Measurements from ENCODE around the gene USP3. TPM values are rescaled to one million over a fixed set of nuclear protein-coding genes. Genes with fewer than 3 reads are reported as not detected.

USP3 gene
- total RNA-seq, 1 experiment from 2014 or later = 36.6 TPM

- Mint-ChIP-seq H3K27me3 (ENCODE audit: low read depth) (peaks cover 3% of the 10 kb centered on the region; the same call in 1 of the 2 replicates), H3K4me3 (no peak overlapping the region), H3K9me3 (no peaks in the 10 kb centered on the region), H3K36me3 (no peaks in the 10 kb centered on the region), H3K27ac (no peak overlapping the region), H3K4me1 (peaks cover 63% of the 10 kb centered on the region)
- ChIA-PET POLR2A (interaction anchor here (0.7 kb wide), 1 partner anchor 1433 kb away, joined by 6 read pairs; the partner anchor contains the start of gene C2CD4A), CTCF (interaction anchor here (1.0 kb wide), 1 partner anchor 12 kb away, joined by 4 read pairs; no protein-coding TSS in a partner anchor)
- DNase-seq (ENCODE audit: low spot score) (no peak), ATAC-seq (no peak)
- TF ChIP-seq ZNF121 (CRISPR knock-in tag; IDR thresholded peaks at IDR 0.05) (peak; percentile 52; the same call in 1 of the 2 replicates), GABPB1 (CRISPR knock-in tag; IDR thresholded peaks at IDR 0.05) (no peak)
These were observed 5.2 kb upstream of the USP3 start for GRCh38 chr15:63499175-63499549.

DNA sequence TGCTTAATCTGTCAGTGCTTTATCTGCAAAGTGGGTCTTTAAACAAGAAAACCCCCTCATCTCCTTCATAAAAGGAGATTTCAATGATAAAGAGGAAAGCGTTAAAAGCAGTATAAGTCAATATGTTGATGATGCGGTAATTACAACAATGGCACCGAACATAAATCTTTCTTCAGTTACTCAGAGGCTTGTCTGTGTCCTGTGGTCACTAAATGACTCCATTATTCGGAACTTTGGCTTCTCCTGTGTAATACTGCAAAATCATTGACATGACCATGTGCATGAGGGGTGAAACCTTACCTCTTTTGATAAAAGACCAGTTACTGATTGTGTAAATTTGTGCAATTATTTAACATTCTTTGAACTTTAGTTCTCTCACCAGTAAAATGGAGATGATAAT lies 4.8 kb upstream of the USP3 start:
- ChIA-PET CTCF (no interaction called here), POLR2A (no interaction called here)
- DNase-seq (ENCODE audit: low spot score) = no peak
- H3K4me1 Mint-ChIP-seq = peaks cover 60% of the 10 kb centered on the region
- ATAC-seq = no peak
- H3K4me3 Mint-ChIP-seq = no peak overlapping the region
- H3K9me3 Mint-ChIP-seq = no peaks in the 10 kb centered on the region
- no peaks in the 10 kb centered on the region for H3K36me3 Mint-ChIP-seq
- TF ChIP-seq ZNF423 (CRISPR knock-in tag; IDR thresholded peaks at IDR 0.05) = no peak
- TF ChIP-seq CBFB (CRISPR knock-in tag; IDR thresholded peaks at IDR 0.05; ENCODE audit: low read depth) = no peak
- TF ChIP-seq AR (CRISPR knock-in tag; IDR thresholded peaks at IDR 0.05) = no peak
- TF ChIP-seq OVOL2 (CRISPR knock-in tag; IDR thresholded peaks at IDR 0.05; ENCODE audit: borderline replicate concordance) = no peak
- TF ChIP-seq HMGXB4 (CRISPR knock-in tag; IDR thresholded peaks at IDR 0.05) = no peak
- no peak for TF ChIP-seq ZNF232 (CRISPR knock-in tag; IDR thresholded peaks at IDR 0.05)
- TF ChIP-seq, protein P1, sequence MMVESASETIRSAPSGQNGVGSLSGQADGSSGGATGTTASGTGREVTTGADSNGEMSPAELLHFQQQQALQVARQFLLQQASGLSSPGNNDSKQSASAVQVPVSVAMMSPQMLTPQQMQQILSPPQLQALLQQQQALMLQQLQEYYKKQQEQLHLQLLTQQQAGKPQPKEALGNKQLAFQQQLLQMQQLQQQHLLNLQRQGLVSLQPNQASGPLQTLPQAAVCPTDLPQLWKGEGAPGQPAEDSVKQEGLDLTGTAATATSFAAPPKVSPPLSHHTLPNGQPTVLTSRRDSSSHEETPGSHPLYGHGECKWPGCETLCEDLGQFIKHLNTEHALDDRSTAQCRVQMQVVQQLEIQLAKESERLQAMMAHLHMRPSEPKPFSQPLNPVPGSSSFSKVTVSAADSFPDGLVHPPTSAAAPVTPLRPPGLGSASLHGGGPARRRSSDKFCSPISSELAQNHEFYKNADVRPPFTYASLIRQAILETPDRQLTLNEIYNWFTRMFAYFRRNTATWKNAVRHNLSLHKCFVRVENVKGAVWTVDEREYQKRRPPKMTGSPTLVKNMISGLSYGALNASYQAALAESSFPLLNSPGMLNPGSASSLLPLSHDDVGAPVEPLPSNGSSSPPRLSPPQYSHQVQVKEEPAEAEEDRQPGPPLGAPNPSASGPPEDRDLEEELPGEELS (CRISPR knock-in tag; IDR thresholded peaks at IDR 0.05) = no peak
- no peak for TF ChIP-seq USF1 (CRISPR knock-in tag; IDR thresholded peaks at IDR 0.05)
- no peak for TF ChIP-seq NFATC4 (CRISPR knock-in tag; IDR thresholded peaks at IDR 0.05)
- TF ChIP-seq ERG (CRISPR knock-in tag; IDR thresholded peaks at IDR 0.05) = no peak
- TF ChIP-seq PRDM15 (CRISPR knock-in tag; IDR thresholded peaks at IDR 0.05) = no peak
- TF ChIP-seq, protein P2, sequence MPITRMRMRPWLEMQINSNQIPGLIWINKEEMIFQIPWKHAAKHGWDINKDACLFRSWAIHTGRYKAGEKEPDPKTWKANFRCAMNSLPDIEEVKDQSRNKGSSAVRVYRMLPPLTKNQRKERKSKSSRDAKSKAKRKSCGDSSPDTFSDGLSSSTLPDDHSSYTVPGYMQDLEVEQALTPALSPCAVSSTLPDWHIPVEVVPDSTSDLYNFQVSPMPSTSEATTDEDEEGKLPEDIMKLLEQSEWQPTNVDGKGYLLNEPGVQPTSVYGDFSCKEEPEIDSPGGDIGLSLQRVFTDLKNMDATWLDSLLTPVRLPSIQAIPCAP (CRISPR knock-in tag; IDR thresholded peaks at IDR 0.05) = no peak
- TF ChIP-seq JAZF1 (CRISPR knock-in tag; IDR thresholded peaks at IDR 0.05) = no peak
- TF ChIP-seq NFE2L1 (CRISPR knock-in tag; IDR thresholded peaks at IDR 0.05) = no peak
- no peak for TF ChIP-seq NR1H2 (CRISPR knock-in tag; IDR thresholded peaks at IDR 0.05)
- no peak for TF ChIP-seq SMAD4 (CRISPR knock-in tag; IDR thresholded peaks at IDR 0.05)
- TF ChIP-seq PREB (CRISPR knock-in tag; IDR thresholded peaks at IDR 0.05; ENCODE audit: borderline replicate concordance) = no peak
- TF ChIP-seq ZNF263 (CRISPR knock-in tag; IDR thresholded peaks at IDR 0.05; ENCODE audit: low read depth) = no peak
- no peak for TF ChIP-seq JUN (CRISPR knock-in tag; IDR thresholded peaks at IDR 0.05)
- no peak for TF ChIP-seq ESRRA (CRISPR knock-in tag; IDR thresholded peaks at IDR 0.05; ENCODE audit: borderline replicate concordance)
- H3K27me3 Mint-ChIP-seq (ENCODE audit: low read depth) = peaks cover 3% of the 10 kb centered on the region; the same call in 1 of the 2 replicates
- no peak overlapping the region for H3K27ac Mint-ChIP-seq
